Neutrophil (primary cell): ENCODE data around the gene EBF3.

Experiments
- H3K27ac ChIP-seq: fragments of 200-600 bp; sonication (generic); 2 replicates; pipeline ENCODE4 v1.5.1; 2016; ENCODE audit warnings: mild to moderate bottlenecking, moderate library complexity
- H3K27me3 ChIP-seq: fragments of 200-600 bp; sonication (generic); 2 replicates; pipeline ENCODE4 v1.6.0; 2016; ENCODE audit warnings: mild to moderate bottlenecking
- H3K36me3 ChIP-seq: fragments of 200-600 bp; sonication (generic); 2 replicates; pipeline ENCODE4 v1.5.1; 2017
- H3K4me1 ChIP-seq, 2 experiments: fragments of 200-600 bp in 1 of 2; sonication (generic) in 1 of 2; 1 replicate in 1 of 2; 2 replicates in 1 of 2; pipeline versions ENCODE4 v1.5.1 to v1.6.1; 2013 to 2016; ENCODE audit warnings: low read depth in 1 of 2, low read length in 1 of 2, mild to moderate bottlenecking in 1 of 2, moderate library complexity in 1 of 2; ENCODE audit not compliant: control insufficient read depth in 1 of 2, insufficient read depth in 1 of 2
- H3K4me3 ChIP-seq, 2 experiments: fragments of 200-600 bp in 1 of 2; sonication (generic) in 1 of 2; 1 replicate in 1 of 2; 2 replicates in 1 of 2; pipeline ENCODE4 v1.5.1; 2013 to 2016; ENCODE audit warnings: low read depth in 1 of 2, low read length in 1 of 2, mild to moderate bottlenecking in 1 of 2, moderate library complexity in 1 of 2
- H3K9me3 ChIP-seq: fragments of 200-600 bp; sonication (generic); 2 replicates; pipeline ENCODE4 v1.5.1; 2016
- CTCF ChIP-seq: fragments of 200-600 bp; sonication (generic); IDR thresholded peaks from 2 replicates; pipeline ENCODE4 v1.5.1; 2016; ENCODE audit warnings: antibody characterized with exemption

Gene EBF3

GRCh38 chr10:129851941-129852640, 112.0 kb downstream of the EBF3 start:
- TF ChIP-seq CTCF: no peak
- Histone ChIP-seq H3K27me3 (peaks cover 7% of the 10 kb centered on the region), H3K4me1 (no peaks in the 10 kb centered on the region), H3K9me3 (no peaks in the 10 kb centered on the region), H3K36me3 (no peaks in the 10 kb centered on the region), H3K27ac (no peak overlapping the region), H3K4me3 (no peak overlapping the region)

GRCh38 chr10:129850790-129851189, 113.3 kb downstream of the EBF3 start:
- no peak for TF ChIP-seq CTCF
- Histone ChIP-seq H3K4me1 (no peaks in the 10 kb centered on the region), H3K27me3 (peaks cover 7% of the 10 kb centered on the region), H3K9me3 (no peaks in the 10 kb centered on the region), H3K4me3 (no peak overlapping the region), H3K27ac (no peak overlapping the region), H3K36me3 (no peaks in the 10 kb centered on the region)

- Histone ChIP-seq H3K9me3 (no peaks in the 10 kb centered on the region), H3K4me3 (no peak overlapping the region), H3K4me1 (no peaks in the 10 kb centered on the region), H3K36me3 (no peaks in the 10 kb centered on the region), H3K27me3 (peaks cover 7% of the 10 kb centered on the region), H3K27ac (no peak overlapping the region)
- TF ChIP-seq CTCF: no peak
Measured at GRCh38 chr10:129850316-129850715, 113.8 kb downstream of the EBF3 start.

GRCh38 chr10:129849853-129850252, 114.2 kb downstream of the EBF3 start:
- H3K27me3 ChIP-seq: peaks cover 7% of the 10 kb centered on the region
- TF ChIP-seq CTCF: no peak

GRCh38 chr10:129849452-129849750, 114.7 kb downstream of the EBF3 start:
- no peaks in the 10 kb centered on the region for H3K4me1 ChIP-seq
- TF ChIP-seq CTCF: no peak
- H3K27me3 ChIP-seq: peaks cover 7% of the 10 kb centered on the region
- H3K4me3 ChIP-seq: no peak overlapping the region
- H3K9me3 ChIP-seq: no peaks in the 10 kb centered on the region
- no peaks in the 10 kb centered on the region for H3K36me3 ChIP-seq
- H3K27ac ChIP-seq: no peak overlapping the region

More at GRCh38 chr10:129849853-129850252, 114.2 kb downstream of the EBF3 start:
- Histone ChIP-seq H3K4me3 (no peak overlapping the region), H3K27ac (no peak overlapping the region), H3K4me1 (no peaks in the 10 kb centered on the region), H3K36me3 (no peaks in the 10 kb centered on the region), H3K9me3 (no peaks in the 10 kb centered on the region)
